Gastrocnemius medialis (tissue), 4 donors: ENCODE results near the gene CPNE7.

Source experiments
- POLR2A ChIP-seq, 2 donors: fragments of 450-650 bp; IDR thresholded peaks; one replicate each; pipeline ENCODE4 v1.6.1; 2017; ENCODE audit warnings: antibody characterized with exemption in 2 of 2, mild to moderate bottlenecking in 2 of 2, moderate library complexity in 2 of 2
- TF ChIP-seq, protein P1 (sequence below), 5 experiments: fragments of 450-650 bp in 3 of 5; fragments of 200-600 bp in 2 of 5; sonication (generic) in 2 of 5; IDR thresholded peaks in 4 of 5; conservative IDR thresholded peaks in 1 of 5; 1 replicate in 4 of 5; 2 replicates in 1 of 5; pipeline ENCODE4 v1.5.1; 2016 to 2019; ENCODE audit warnings: antibody characterized with exemption in 5 of 5, mild to moderate bottlenecking in 3 of 5, moderate library complexity in 3 of 5

DNA sequence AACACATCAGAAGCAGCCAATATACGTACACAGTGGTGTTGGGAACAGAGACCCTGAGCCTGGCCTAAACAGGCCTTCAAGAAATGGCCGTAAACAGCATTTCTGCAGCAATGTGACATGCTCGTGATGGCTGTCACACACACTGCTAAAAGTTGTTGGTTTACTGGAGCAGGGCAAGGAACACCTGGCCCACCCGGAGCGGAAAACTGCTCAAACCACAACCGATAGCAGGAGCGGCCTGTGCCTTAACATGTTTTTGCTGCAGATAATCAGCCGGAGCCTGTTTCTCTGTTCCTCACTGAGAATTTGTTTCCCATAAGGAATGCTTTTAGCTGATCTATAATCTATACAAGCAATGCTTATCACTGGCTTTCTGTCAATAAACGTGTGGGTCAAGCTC is 31.9 kb downstream of the CPNE7 start:
- TF ChIP-seq POLR2A (IDR thresholded peaks at IDR 0.05), result no peak
- TF ChIP-seq, protein P1, sequence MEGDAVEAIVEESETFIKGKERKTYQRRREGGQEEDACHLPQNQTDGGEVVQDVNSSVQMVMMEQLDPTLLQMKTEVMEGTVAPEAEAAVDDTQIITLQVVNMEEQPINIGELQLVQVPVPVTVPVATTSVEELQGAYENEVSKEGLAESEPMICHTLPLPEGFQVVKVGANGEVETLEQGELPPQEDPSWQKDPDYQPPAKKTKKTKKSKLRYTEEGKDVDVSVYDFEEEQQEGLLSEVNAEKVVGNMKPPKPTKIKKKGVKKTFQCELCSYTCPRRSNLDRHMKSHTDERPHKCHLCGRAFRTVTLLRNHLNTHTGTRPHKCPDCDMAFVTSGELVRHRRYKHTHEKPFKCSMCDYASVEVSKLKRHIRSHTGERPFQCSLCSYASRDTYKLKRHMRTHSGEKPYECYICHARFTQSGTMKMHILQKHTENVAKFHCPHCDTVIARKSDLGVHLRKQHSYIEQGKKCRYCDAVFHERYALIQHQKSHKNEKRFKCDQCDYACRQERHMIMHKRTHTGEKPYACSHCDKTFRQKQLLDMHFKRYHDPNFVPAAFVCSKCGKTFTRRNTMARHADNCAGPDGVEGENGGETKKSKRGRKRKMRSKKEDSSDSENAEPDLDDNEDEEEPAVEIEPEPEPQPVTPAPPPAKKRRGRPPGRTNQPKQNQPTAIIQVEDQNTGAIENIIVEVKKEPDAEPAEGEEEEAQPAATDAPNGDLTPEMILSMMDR (IDR thresholded peaks at IDR 0.05 in 4 of 5, conservative IDR thresholded peaks at IDR 0.05 in 1 of 5), result no peak
